ENCODE data around the gene GALNT2.

DNA sequence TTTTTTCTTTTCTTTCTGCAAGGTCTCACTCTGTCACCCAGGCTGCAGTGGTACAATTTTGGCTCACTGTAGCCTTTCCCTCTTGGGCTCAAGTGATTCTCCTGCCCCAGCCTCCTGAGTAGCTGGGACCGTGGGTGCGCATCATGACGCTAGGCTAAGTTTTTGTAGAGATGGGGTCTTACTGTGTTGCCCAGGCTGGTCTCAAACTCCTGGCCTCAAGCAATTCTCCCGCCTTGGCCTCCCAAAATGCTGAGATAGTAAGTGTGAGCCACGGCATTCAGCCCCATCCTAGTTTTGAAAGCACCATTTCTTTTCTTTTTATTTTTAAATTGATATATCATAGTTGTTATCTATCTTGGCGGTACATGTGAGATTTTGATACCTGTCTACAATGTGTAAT lies 140.6 kb downstream of the GALNT2 start:
- TF ChIP-seq TOX (CRISPR knock-in tag; IDR thresholded peaks at IDR 0.05; ENCODE audit: borderline replicate concordance) (no peak), ZFP30 (CRISPR knock-in tag; IDR thresholded peaks at IDR 0.05) (no peak), ZNF70 (CRISPR knock-in tag; IDR thresholded peaks at IDR 0.05) (no peak), BACH2 (CRISPR knock-in tag; IDR thresholded peaks at IDR 0.05; ENCODE audit: borderline replicate concordance) (no peak)
- TF ChIP-seq, protein P1, sequence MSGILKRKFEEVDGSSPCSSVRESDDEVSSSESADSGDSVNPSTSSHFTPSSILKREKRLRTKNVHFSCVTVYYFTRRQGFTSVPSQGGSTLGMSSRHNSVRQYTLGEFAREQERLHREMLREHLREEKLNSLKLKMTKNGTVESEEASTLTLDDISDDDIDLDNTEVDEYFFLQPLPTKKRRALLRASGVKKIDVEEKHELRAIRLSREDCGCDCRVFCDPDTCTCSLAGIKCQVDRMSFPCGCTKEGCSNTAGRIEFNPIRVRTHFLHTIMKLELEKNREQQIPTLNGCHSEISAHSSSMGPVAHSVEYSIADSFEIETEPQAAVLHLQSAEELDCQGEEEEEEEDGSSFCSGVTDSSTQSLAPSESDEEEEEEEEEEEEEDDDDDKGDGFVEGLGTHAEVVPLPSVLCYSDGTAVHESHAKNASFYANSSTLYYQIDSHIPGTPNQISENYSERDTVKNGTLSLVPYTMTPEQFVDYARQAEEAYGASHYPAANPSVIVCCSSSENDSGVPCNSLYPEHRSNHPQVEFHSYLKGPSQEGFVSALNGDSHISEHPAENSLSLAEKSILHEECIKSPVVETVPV (CRISPR knock-in tag; IDR thresholded peaks at IDR 0.05) = no peak
